ENCODE results near the gene PERM1.

DNA sequence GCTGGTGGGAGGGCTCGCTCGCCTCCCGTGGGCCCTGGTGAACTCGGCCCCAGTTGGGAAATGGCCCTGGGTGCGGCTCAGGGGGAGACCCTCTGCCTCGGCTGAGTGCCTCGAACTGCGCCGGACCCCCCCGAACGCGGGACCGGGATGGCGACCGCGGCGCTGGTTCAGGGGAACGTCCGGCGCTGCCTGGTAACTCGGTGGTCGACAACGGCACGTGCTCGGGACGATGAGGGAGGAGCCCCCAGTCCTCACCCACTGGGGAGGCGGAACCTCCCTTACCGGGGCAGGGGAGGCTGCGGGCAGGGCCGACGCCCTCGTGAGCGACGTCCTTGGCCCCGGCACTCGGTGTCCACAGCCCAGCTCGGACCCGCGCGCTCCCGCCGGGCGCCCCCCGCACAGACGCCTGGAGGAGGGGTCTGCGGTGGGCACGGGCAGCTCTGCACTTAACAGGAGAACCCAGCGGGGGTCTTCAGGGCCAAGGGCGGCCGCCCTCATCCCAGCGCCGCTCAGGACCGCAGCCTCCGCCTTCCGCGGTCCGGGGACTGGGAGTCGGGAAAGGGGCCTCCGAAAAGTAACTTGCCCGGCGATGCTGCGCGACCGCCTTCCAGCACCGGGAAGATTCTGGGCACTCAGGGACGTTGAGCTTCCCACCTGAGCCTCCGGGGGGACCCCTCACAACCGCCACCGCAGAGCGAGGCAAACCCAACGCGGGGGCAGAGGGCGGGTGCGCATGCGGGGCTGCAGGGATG lies 16.3 kb upstream of the PERM1 start:
- peak; percentile 93 for TF ChIP-seq EZH2 (IDR thresholded peaks at IDR 0.05; ENCODE audit: low read length)
- TF ChIP-seq, protein P1, sequence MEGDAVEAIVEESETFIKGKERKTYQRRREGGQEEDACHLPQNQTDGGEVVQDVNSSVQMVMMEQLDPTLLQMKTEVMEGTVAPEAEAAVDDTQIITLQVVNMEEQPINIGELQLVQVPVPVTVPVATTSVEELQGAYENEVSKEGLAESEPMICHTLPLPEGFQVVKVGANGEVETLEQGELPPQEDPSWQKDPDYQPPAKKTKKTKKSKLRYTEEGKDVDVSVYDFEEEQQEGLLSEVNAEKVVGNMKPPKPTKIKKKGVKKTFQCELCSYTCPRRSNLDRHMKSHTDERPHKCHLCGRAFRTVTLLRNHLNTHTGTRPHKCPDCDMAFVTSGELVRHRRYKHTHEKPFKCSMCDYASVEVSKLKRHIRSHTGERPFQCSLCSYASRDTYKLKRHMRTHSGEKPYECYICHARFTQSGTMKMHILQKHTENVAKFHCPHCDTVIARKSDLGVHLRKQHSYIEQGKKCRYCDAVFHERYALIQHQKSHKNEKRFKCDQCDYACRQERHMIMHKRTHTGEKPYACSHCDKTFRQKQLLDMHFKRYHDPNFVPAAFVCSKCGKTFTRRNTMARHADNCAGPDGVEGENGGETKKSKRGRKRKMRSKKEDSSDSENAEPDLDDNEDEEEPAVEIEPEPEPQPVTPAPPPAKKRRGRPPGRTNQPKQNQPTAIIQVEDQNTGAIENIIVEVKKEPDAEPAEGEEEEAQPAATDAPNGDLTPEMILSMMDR (optimal IDR thresholded peaks at IDR 0.05 in 1 of 3, IDR thresholded peaks at IDR 0.05 in 1 of 3, conservative IDR thresholded peaks at IDR 0.05 in 1 of 3; ENCODE audit: extremely low read depth in 1 of 3, insufficient read depth in 2 of 3, low read length in 3 of 3), result no peak

Data from keratinocyte (primary cell).